Activated T-helper 9 cell treated with anti-CD3 and anti-CD28 coated beads, Interleukin-2, amount 50 U/mL, for 16 hours (primary cell): Measurements from ENCODE around the gene TMEM131.

Experiments used
- DNase-seq: peaks from one replicate; pipeline ENCODE4 v3.0.0-alpha.2; 2020; ENCODE audit warnings: low read depth

Gene TMEM131

GRCh38 chr2:97738179-97739019 lies 257.3 kb downstream of the TMEM131 start:
- DNase-seq: no peak

GRCh38 chr2:97737421-97738178 lies 258.1 kb downstream of the TMEM131 start:
- DNase-seq: no peak

GRCh38 chr2:97736608-97737330 lies 259.0 kb downstream of the TMEM131 start:
- no peak for DNase-seq

- no peak for DNase-seq
These were observed 259.6 kb downstream of the TMEM131 start for GRCh38 chr2:97736185-97736584.

- DNase-seq: no peak
These were observed 260.6 kb downstream of the TMEM131 start for GRCh38 chr2:97735161-97735561.

GRCh38 chr2:97734061-97735051 lies 261.4 kb downstream of the TMEM131 start:
- no peak for DNase-seq

GRCh38 chr2:97733341-97734035 lies 262.3 kb downstream of the TMEM131 start:
- no peak for DNase-seq

- DNase-seq: no peak
These were observed 263.1 kb downstream of the TMEM131 start for GRCh38 chr2:97732436-97733340.

GRCh38 chr2:97731274-97732020 lies 264.3 kb downstream of the TMEM131 start:
- DNase-seq: no peak

- DNase-seq: no peak
These were observed 265.5 kb downstream of the TMEM131 start for GRCh38 chr2:97730245-97730644.

GRCh38 chr2:97728091-97728731 lies 267.5 kb downstream of the TMEM131 start:
- DNase-seq: no peak

- DNase-seq: no peak
These were observed 268.5 kb downstream of the TMEM131 start for GRCh38 chr2:97727296-97727695.

GRCh38 chr2:97726261-97727064 lies 269.3 kb downstream of the TMEM131 start:
- DNase-seq: no peak

- DNase-seq: no peak
These were observed 270.6 kb downstream of the TMEM131 start for GRCh38 chr2:97724946-97725688.

- no peak for DNase-seq
These were observed 271.2 kb downstream of the TMEM131 start for GRCh38 chr2:97724501-97724900.

GRCh38 chr2:97724073-97724410 lies 271.7 kb downstream of the TMEM131 start:
- DNase-seq: no peak
